Prostate gland (tissue), 2 donors: ENCODE measurements around the gene LYSMD2. TPM values are rescaled to one million over a fixed set of nuclear protein-coding genes. Genes with fewer than 3 reads are reported as not detected.

ENCODE experiments used
- DNase-seq: peaks from one replicate; pipeline ENCODE4 v3.0.0-alpha.2; 2019; ENCODE audit warnings: low spot score
- H3K27ac ChIP-seq, 2 donors: fragments of 200-600 bp; sonication (generic); 2 replicates each; pipeline ENCODE4 v1.5.1; 2017 to 2019
- H3K27me3 ChIP-seq: fragments of 200-600 bp; sonication (generic); replicated peaks from 2 replicates; pipeline ENCODE4 v1.5.1; 2019; ENCODE audit not compliant: insufficient read depth
- H3K36me3 ChIP-seq, 2 donors: fragments of 200-600 bp; sonication (generic); 1 replicate in 1 of 2; 2 replicates in 1 of 2; pipeline versions ENCODE4 v1.5.1 to v1.8.1; 2017 to 2019
- H3K4me1 ChIP-seq: fragments of 200-600 bp; sonication (generic); replicated peaks from 2 replicates; pipeline ENCODE4 v1.5.1; 2019
- H3K4me3 ChIP-seq, 2 donors: fragments of 200-600 bp; sonication (generic); 2 replicates each; pipeline ENCODE4 v1.5.1; 2017 to 2019
- H3K9me3 ChIP-seq: fragments of 200-600 bp; sonication (generic); 2 replicates; pipeline ENCODE4 v1.5.1; 2017
- POLR2A ChIP-seq: fragments of 450-650 bp; IDR thresholded peaks from one replicate; pipeline ENCODE4 v1.6.1; 2016; ENCODE audit warnings: antibody characterized with exemption, mild to moderate bottlenecking
- POLR2AphosphoS5 ChIP-seq: sonication (generic); formaldehyde crosslinking; IDR thresholded peaks from one replicate; pipeline ENCODE4 v1.6.1; 2017; ENCODE audit warnings: antibody characterized with exemption
- WGBS: methylation state at CpG from one replicate; pipeline ENCODE4 v1.1.5; 2018; 5-methylcytosine and 5-hydroxymethylcytosine counted together
- intact Hi-C: fragments of 100-400 bp; cut with DNase I; formaldehyde crosslinking; loops from one replicate; pipeline ENCODE4 v1.14.2; 2022
- total RNA-seq, 2 donors: library from RNA; depleted of rRNA; stranded (reverse); fragments of >200 nt; gene quantifications; one replicate each; pipeline ENCODE4 v1.1.0, GENCODE V29; 2016
- TF ChIP-seq, protein P1 (sequence below), 4 experiments: fragments of 200-600 bp in 2 of 4; fragments of 450-650 bp in 2 of 4; sonication (generic) in 2 of 4; IDR thresholded peaks; 1 replicate in 3 of 4; 2 replicates in 1 of 4; pipeline ENCODE4 v1.5.1; 2016 to 2019; ENCODE audit warnings: antibody characterized with exemption in 4 of 4, mild to moderate bottlenecking in 2 of 4, moderate library complexity in 2 of 4

LYSMD2 gene
- total RNA-seq, 2 donors from 2014 or later: 15.0 to 29.9 TPM

DNA sequence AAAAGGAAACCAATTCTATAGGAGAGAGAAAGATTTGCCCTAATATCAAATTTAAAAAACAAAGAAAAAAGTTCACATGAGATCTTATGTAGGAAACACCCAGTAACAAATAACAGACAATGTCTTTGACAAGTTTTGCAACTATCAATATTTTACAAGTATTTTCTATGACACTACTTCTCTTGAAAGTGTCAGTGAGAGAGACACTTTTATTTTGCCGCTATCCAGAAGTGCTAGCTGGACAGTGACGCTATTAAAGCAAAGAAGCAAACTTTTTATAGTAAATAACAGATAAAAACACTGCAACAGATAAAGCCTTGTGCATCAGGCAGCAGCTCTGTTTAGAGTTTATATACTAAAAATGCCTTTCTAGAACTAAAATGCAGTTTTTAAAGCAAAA is 13.3 kb downstream of the LYSMD2 start:
- no peaks in the 10 kb centered on the region for H3K27me3 ChIP-seq
- TF ChIP-seq, protein P1, sequence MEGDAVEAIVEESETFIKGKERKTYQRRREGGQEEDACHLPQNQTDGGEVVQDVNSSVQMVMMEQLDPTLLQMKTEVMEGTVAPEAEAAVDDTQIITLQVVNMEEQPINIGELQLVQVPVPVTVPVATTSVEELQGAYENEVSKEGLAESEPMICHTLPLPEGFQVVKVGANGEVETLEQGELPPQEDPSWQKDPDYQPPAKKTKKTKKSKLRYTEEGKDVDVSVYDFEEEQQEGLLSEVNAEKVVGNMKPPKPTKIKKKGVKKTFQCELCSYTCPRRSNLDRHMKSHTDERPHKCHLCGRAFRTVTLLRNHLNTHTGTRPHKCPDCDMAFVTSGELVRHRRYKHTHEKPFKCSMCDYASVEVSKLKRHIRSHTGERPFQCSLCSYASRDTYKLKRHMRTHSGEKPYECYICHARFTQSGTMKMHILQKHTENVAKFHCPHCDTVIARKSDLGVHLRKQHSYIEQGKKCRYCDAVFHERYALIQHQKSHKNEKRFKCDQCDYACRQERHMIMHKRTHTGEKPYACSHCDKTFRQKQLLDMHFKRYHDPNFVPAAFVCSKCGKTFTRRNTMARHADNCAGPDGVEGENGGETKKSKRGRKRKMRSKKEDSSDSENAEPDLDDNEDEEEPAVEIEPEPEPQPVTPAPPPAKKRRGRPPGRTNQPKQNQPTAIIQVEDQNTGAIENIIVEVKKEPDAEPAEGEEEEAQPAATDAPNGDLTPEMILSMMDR (IDR thresholded peaks at IDR 0.05): no peak
- TF ChIP-seq POLR2AphosphoS5 (no peak), POLR2A (no peak)
- no peak overlapping the region for H3K4me3 ChIP-seq
- intact Hi-C loops: no loop called here
- no peaks in the 10 kb centered on the region for H3K36me3 ChIP-seq
- peaks cover 5% of the 10 kb centered on the region for H3K4me1 ChIP-seq
- no peak overlapping the region for H3K27ac ChIP-seq
- WGBS: 74% methylated on average over 2 of the region's 2 CpGs
- no peak for DNase-seq
- H3K9me3 ChIP-seq: no peaks in the 10 kb centered on the region

DNA sequence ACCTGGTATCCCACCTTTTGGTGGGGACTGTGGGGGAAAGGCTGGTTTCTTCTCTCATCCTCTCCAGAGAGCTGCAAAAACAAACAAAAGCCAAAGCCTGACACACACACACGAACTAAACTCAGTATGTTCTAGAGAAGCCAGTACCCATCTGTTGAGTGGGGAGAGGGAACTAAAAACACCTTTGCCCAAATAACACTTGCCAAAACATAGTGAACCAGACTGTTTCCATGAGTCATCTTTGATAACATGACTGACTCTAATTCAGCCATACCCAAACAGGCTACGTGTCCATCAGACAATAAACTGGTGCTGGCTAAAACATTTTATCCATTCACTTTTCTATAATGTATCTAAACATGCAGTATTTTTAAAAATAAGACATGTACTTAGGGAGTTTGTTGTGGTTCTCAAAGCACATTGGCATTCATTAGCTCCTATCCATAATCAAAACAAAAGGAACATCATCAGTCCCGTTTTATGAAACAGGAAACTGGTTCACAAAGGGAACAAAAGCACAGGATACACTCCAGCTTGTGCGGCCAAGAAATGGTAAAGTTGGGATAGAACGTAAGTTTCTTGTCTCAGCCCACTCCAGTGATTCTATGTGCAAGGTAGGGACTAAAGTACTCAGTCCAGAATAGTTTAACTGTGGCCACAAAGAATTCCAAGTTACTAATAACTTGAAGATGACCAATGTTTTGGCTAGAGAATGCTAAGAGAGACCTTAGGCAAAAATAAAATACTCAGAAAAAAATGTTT is 16.1 kb downstream of the LYSMD2 start:
- Histone ChIP-seq H3K4me3 (no peak overlapping the region), H3K27me3 (no peaks in the 10 kb centered on the region), H3K27ac (no peak overlapping the region), H3K4me1 (peaks cover 2% of the 10 kb centered on the region), H3K9me3 (no peaks in the 10 kb centered on the region), H3K36me3 (no peaks in the 10 kb centered on the region)
- intact Hi-C loops: no loop called here
- DNase-seq: no peak
- no peak for TF ChIP-seq POLR2A
- no peak for TF ChIP-seq POLR2AphosphoS5
- TF ChIP-seq, protein P1 (IDR thresholded peaks at IDR 0.05): no peak
- WGBS: 72% methylated on average over 5 of the region's 5 CpGs

DNA sequence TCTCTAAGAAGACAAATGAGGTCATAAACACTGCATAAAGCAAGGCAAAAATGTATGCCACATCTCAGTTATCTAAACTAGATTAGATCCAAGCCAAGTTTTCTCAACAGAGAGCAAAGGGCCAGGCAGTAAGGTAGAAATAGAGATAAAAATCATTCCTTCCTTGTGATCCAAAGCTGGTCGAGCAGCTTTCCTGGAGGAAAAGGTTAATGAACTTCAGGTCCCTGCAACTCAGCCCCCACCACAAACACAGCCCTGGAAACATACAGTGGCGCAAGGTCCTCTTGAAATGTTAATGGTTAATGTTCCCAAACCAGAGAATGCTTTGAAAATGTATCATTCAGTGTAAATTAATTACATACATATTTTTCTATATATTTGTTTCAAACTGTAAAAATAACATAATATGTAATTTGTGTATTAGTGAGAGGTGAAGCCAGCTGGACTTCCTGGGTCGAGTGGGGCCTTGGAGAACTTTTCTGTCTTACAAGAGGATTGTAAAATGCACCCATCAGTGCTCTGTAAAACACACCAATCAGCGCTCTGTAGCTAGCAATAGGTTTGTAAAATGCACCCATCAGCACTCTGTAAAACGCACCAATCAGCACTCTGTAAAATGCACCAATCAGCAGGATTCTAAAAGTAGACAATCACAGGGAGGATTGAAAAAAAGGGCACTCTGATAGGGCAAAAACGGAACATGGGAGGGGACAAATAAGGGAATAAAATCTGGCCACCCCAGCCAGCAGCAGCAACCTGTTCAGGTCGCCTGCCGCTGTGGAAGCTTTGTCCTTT is 17.1 kb downstream of the LYSMD2 start:
- no peak overlapping the region for H3K27ac ChIP-seq
- TF ChIP-seq, protein P1 (IDR thresholded peaks at IDR 0.05): no peak
- no peak for TF ChIP-seq POLR2AphosphoS5
- TF ChIP-seq POLR2A: no peak

DNA sequence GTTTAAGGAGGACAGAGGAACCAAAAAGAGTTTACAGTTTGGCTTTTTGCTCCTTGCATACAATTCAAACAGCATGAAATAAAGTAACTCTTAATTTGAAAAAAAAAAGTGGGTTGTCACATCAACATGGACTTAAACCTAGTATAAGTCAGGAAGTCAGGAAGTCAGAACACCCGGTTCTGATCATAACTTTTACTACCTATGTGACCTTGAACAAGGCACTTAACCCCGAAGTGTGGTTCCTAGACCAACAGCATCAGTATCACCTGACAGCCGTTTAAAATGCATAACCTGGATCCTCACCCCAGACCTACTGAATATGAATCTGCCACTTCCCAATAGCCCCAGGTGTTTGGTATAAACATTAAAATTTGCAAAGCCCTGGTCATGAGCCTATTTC is 18.7 kb downstream of the LYSMD2 start:
- H3K9me3 ChIP-seq: no peaks in the 10 kb centered on the region
- no peaks in the 10 kb centered on the region for H3K36me3 ChIP-seq
- intact Hi-C loops: no loop called here
- 40% methylated on average over 3 of the region's 3 CpGs for WGBS
- H3K4me3 ChIP-seq: no peak overlapping the region
- no peak for TF ChIP-seq POLR2A
- no peaks in the 10 kb centered on the region for H3K27me3 ChIP-seq
- no peak for DNase-seq
- H3K27ac ChIP-seq: no peak overlapping the region
- no peaks in the 10 kb centered on the region for H3K4me1 ChIP-seq

More for the DNA sequence above, 17.1 kb downstream of the LYSMD2 start:
- Histone ChIP-seq H3K36me3 (no peaks in the 10 kb centered on the region), H3K4me1 (no peaks in the 10 kb centered on the region), H3K27me3 (no peaks in the 10 kb centered on the region), H3K4me3 (no peak overlapping the region), H3K9me3 (no peaks in the 10 kb centered on the region)
- DNase-seq: no peak
- intact Hi-C loops: no loop called here
- WGBS: 77% methylated on average over 8 of the region's 8 CpGs

DNA sequence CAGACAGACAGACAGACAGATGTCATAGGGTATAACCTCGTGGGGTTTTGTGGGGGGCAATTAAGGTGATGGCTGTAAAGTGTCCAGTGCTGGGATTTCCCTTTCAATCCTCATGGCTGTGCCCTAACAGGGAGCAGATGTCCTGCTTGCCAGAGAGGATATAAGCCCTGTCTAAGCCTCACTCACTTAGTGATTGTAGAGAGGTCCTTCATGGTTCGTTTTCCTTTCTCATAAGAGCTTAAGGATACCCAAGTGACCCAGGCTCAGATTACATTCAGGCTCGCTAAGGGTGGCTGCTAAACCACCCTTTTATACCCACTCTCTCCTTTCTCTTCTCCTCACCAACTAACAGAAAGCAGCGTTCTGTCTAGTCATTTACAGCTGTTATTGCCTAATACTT is 19.2 kb downstream of the LYSMD2 start:
- WGBS: 42% methylated on average over 4 of the region's 4 CpGs
- no peak for DNase-seq
- Histone ChIP-seq H3K27me3 (no peaks in the 10 kb centered on the region), H3K4me1 (no peaks in the 10 kb centered on the region), H3K36me3 (no peaks in the 10 kb centered on the region), H3K27ac (no peak overlapping the region), H3K4me3 (no peak overlapping the region), H3K9me3 (no peaks in the 10 kb centered on the region)
- TF ChIP-seq POLR2A: no peak
- no peak for TF ChIP-seq POLR2AphosphoS5
- TF ChIP-seq, protein P1 (IDR thresholded peaks at IDR 0.05): no peak
- intact Hi-C loops: no loop called here
